ENCODE results near the gene KHSRP. TPM values are rescaled to one million over a fixed set of nuclear protein-coding genes. Genes with fewer than 3 reads are reported as not detected.

The KHSRP gene
- total and polyA plus RNA-seq, 8 donors, result 173 to 333 (median 265) TPM

DNA sequence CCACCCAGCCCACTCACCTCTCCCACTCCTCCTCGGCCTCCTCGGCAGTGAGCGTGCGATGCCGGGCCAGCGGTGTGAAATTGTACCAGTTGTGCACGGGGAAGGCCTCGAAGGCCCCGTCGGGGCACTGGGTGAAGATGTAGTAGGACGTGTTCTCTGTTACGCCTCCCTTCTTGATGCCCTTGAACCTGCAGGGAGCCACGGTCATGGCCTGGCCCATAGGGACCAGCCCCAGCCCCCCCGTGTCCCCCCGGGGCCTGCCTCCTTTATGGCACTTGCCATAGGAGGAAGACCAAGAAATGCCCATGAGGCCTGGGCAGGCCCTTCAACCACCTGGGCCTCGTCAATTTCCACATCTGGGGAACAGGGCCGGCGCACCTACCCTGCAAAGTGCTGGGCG, 37.2 kb downstream of the KHSRP start:
- TF ChIP-seq, protein P1, sequence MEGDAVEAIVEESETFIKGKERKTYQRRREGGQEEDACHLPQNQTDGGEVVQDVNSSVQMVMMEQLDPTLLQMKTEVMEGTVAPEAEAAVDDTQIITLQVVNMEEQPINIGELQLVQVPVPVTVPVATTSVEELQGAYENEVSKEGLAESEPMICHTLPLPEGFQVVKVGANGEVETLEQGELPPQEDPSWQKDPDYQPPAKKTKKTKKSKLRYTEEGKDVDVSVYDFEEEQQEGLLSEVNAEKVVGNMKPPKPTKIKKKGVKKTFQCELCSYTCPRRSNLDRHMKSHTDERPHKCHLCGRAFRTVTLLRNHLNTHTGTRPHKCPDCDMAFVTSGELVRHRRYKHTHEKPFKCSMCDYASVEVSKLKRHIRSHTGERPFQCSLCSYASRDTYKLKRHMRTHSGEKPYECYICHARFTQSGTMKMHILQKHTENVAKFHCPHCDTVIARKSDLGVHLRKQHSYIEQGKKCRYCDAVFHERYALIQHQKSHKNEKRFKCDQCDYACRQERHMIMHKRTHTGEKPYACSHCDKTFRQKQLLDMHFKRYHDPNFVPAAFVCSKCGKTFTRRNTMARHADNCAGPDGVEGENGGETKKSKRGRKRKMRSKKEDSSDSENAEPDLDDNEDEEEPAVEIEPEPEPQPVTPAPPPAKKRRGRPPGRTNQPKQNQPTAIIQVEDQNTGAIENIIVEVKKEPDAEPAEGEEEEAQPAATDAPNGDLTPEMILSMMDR (IDR thresholded peaks at IDR 0.05), result no peak
- Histone ChIP-seq H3K27ac (no peak overlapping the region), H3K4me3 (no peak overlapping the region), H3K27me3 (no peaks in the 10 kb centered on the region), H3K4me1 (peaks cover 3 to 14% of the 10 kb centered on the region in 2 donors), H3K36me3 (peaks cover 0 to 90% of the 10 kb centered on the region in 2 donors), H3K9me3 (no peaks in the 10 kb centered on the region)
- ATAC-seq (no peak), DNase-seq (no peak)
- intact Hi-C loops (cut with DNase I), result no loop called here

GRCh38 chr19:6384381-6384780, 40.2 kb downstream of the KHSRP start:
- no peak overlapping the region for H3K4me3 ChIP-seq
- intact Hi-C loops (cut with DNase I), result no loop called here
- DNase-seq (no peak), ATAC-seq (no peak)
- peaks cover 0 to 100% of the 10 kb centered on the region in 2 donors for H3K36me3 ChIP-seq
- TF ChIP-seq, protein P1 (IDR thresholded peaks at IDR 0.05), result no peak
- no peak overlapping the region for H3K27ac ChIP-seq
- H3K27me3 ChIP-seq, result no peaks in the 10 kb centered on the region
- no peaks in the 10 kb centered on the region for H3K4me1 ChIP-seq
- H3K9me3 ChIP-seq, result no peaks in the 10 kb centered on the region

GRCh38 chr19:6383188-6383587, 41.4 kb downstream of the KHSRP start:
- peaks cover 0 to 99% of the 10 kb centered on the region in 2 donors for H3K36me3 ChIP-seq
- no peak overlapping the region for H3K27ac ChIP-seq
- H3K4me1 ChIP-seq, result no peaks in the 10 kb centered on the region
- no peak for ATAC-seq
- no peaks in the 10 kb centered on the region for H3K9me3 ChIP-seq
- intact Hi-C loops (cut with DNase I), result no loop called here
- no peak overlapping the region for H3K4me3 ChIP-seq
- no peaks in the 10 kb centered on the region for H3K27me3 ChIP-seq
- no peak for DNase-seq
- TF ChIP-seq, protein P1 (IDR thresholded peaks at IDR 0.05), result no peak

DNA sequence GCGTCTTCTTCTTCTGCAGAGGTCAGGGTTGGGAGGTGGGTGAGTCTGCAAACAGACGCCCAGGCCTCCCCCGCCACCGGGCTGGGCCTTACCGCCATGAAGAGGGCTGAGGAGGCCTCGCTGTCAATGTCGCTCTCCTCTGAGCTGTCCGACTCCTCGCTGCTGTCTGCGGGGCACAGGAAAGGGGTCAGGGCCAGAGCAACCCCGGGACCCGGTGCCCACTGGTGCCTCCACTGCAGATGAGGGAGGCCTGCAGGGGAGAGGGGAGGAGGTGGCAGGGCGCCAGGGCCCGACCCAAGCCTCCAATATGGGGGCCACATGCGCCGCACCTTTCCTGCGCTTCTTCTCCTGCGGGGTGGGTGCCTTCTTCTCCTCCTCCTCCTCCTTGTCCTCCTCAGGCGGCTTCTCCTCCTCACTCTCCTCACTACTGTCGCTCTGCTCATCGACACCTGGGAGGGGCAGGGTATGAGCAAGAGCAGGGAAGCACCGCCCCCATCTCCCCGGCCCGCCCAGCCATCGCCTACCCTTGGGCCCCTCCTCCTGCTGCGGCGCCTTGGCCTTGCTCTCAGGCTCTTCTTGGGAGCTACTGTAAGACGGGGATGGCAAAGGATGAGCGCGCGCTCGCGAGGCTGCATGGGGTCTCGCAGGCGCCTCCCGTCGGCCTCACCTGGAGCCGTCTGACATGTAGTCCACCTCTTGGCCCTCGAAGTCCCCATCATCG, 43.4 kb downstream of the KHSRP start:
- H3K9me3 ChIP-seq, result no peaks in the 10 kb centered on the region
- H3K36me3 ChIP-seq, result peaks cover 0 to 81% of the 10 kb centered on the region in 2 donors
- intact Hi-C loops (cut with DNase I), result no loop called here
- ATAC-seq (no peak), DNase-seq (no peak)
- TF ChIP-seq, protein P1 (IDR thresholded peaks at IDR 0.05), result no peak
- no peak overlapping the region for H3K4me3 ChIP-seq
- no peaks in the 10 kb centered on the region for H3K4me1 ChIP-seq
- no peak overlapping the region for H3K27ac ChIP-seq
- H3K27me3 ChIP-seq, result no peaks in the 10 kb centered on the region

DNA sequence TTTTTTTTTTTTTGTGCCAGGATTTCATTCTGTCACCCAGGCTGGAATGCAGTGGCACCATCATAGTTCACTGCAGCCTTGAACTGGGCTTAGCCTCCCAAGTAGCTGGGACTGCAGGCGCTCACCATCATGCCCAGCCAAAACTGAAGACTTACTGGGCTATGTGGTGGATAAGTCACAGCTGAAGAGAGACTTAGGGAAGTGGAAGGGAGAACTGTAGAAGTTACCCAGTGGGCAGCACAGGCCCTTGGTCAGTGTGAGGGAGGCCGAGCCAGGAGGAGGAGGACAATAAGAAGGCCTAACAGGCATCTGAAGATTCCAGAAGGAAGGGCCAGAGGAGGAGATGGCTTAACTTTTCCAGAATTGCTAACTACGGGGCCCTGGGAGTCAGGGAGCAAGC, 44.9 kb downstream of the KHSRP start:
- H3K9me3 ChIP-seq, result no peaks in the 10 kb centered on the region
- no peaks in the 10 kb centered on the region for H3K27me3 ChIP-seq
- no peaks in the 10 kb centered on the region for H3K4me1 ChIP-seq
- H3K36me3 ChIP-seq, result peaks cover 0 to 78% of the 10 kb centered on the region in 2 donors
- TF ChIP-seq, protein P1 (IDR thresholded peaks at IDR 0.05), result no peak
- H3K27ac ChIP-seq, result no peak overlapping the region
- no peak overlapping the region for H3K4me3 ChIP-seq
- DNase-seq (no peak), ATAC-seq (no peak)
- intact Hi-C loops (cut with DNase I), result no loop called here
